HEK293 (cell line): ENCODE results near the gene TEX2.

ENCODE experiments used
- BCL11A ChIP-seq: fragments of 450-650 bp; formaldehyde crosslinking; IDR thresholded peaks from 2 replicates; pipeline ENCODE4 v1.5.1; 2016; ENCODE audit warnings: low read depth, missing biosample characterization, missing genetic modification characterization
- EGR2 ChIP-seq: fragments of 450-650 bp; formaldehyde crosslinking; IDR thresholded peaks from 2 replicates; pipeline ENCODE4 v1.5.1; 2016; ENCODE audit warnings: low read depth, missing biosample characterization, missing genetic modification characterization
- FEZF1 ChIP-seq: fragments of 450-650 bp; formaldehyde crosslinking; IDR thresholded peaks from 2 replicates; pipeline ENCODE4 v1.5.1; 2016; ENCODE audit warnings: missing biosample characterization, missing genetic modification characterization
- GLIS2 ChIP-seq: fragments of 450-650 bp; formaldehyde crosslinking; IDR thresholded peaks from 2 replicates; pipeline ENCODE4 v1.5.1; 2016; ENCODE audit warnings: missing biosample characterization, missing genetic modification characterization
- KLF1 ChIP-seq: fragments of 450-650 bp; formaldehyde crosslinking; IDR thresholded peaks from 2 replicates; pipeline ENCODE4 v1.5.1; 2016; ENCODE audit warnings: missing biosample characterization, missing genetic modification characterization
- KLF7 ChIP-seq: fragments of 450-650 bp; formaldehyde crosslinking; IDR thresholded peaks from 2 replicates; pipeline ENCODE4 v1.5.1; 2016; ENCODE audit warnings: missing biosample characterization, missing genetic modification characterization, borderline replicate concordance
- PBX3 ChIP-seq: sonication (generic); formaldehyde crosslinking; IDR thresholded peaks from 2 replicates; pipeline ENCODE4 v1.8.1; 2022; ENCODE audit warnings: mild to moderate bottlenecking, moderate library complexity, missing genetic modification reagents
- PRDM4 ChIP-seq: fragments of 450-650 bp; formaldehyde crosslinking; IDR thresholded peaks from 2 replicates; pipeline ENCODE4 v1.5.1; 2017; ENCODE audit warnings: missing biosample characterization, missing genetic modification characterization
- REPIN1 ChIP-seq: fragments of 450-650 bp; formaldehyde crosslinking; IDR thresholded peaks from 2 replicates; pipeline ENCODE4 v1.5.1; 2017; ENCODE audit warnings: missing biosample characterization, missing genetic modification characterization, low read depth
- SALL2 ChIP-seq: fragments of 450-650 bp; formaldehyde crosslinking; IDR thresholded peaks from 2 replicates; pipeline ENCODE4 v1.5.0; 2017; ENCODE audit warnings: missing biosample characterization, mild to moderate bottlenecking, missing genetic modification characterization, borderline replicate concordance
- ZBTB1 ChIP-seq: fragments of 450-650 bp; formaldehyde crosslinking; IDR thresholded peaks from 2 replicates; pipeline ENCODE4 v1.5.1; 2016; ENCODE audit warnings: missing biosample characterization, missing genetic modification characterization
- ZEB2 ChIP-seq: fragments of 450-650 bp; formaldehyde crosslinking; IDR thresholded peaks from 2 replicates; pipeline ENCODE4 v1.5.1; 2016; ENCODE audit warnings: missing biosample characterization, missing genetic modification characterization
- ZNF132 ChIP-seq: fragments of 450-650 bp; formaldehyde crosslinking; IDR thresholded peaks from 2 replicates; pipeline ENCODE4 v1.5.1; 2017; ENCODE audit warnings: missing biosample characterization, missing genetic modification characterization, borderline replicate concordance
- ZNF248 ChIP-seq: fragments of 450-650 bp; formaldehyde crosslinking; IDR thresholded peaks from 2 replicates; pipeline ENCODE4 v1.5.1; 2017; ENCODE audit warnings: missing biosample characterization, missing genetic modification characterization
- ZNF335 ChIP-seq: fragments of 450-650 bp; formaldehyde crosslinking; conservative IDR thresholded peaks from 2 replicates; pipeline ENCODE4 v1.5.1; 2016; ENCODE audit warnings: missing biosample characterization, missing genetic modification characterization
- ZNF366 ChIP-seq: fragments of 450-650 bp; formaldehyde crosslinking; conservative IDR thresholded peaks from 2 replicates; pipeline ENCODE4 v1.5.1; 2016; ENCODE audit warnings: missing biosample characterization, missing genetic modification characterization
- ZNF404 ChIP-seq: fragments of 450-650 bp; formaldehyde crosslinking; IDR thresholded peaks from 2 replicates; pipeline ENCODE4 v1.5.1; 2017; ENCODE audit warnings: missing biosample characterization, missing genetic modification characterization
- ZNF416 ChIP-seq: fragments of 450-650 bp; formaldehyde crosslinking; IDR thresholded peaks from 2 replicates; pipeline ENCODE4 v1.5.1; 2016; ENCODE audit warnings: missing biosample characterization, missing genetic modification characterization
- ZNF501 ChIP-seq: fragments of 450-650 bp; formaldehyde crosslinking; IDR thresholded peaks from 2 replicates; pipeline ENCODE4 v1.5.1; 2016; ENCODE audit warnings: missing biosample characterization, missing genetic modification characterization
- ZNF510 ChIP-seq: fragments of 450-650 bp; formaldehyde crosslinking; IDR thresholded peaks from 2 replicates; pipeline ENCODE4 v1.5.1; 2018; ENCODE audit warnings: mild to moderate bottlenecking, missing genetic modification characterization, missing biosample characterization; ENCODE audit not compliant: insufficient replicate concordance
- ZNF529 ChIP-seq: fragments of 450-650 bp; formaldehyde crosslinking; IDR thresholded peaks from 2 replicates; pipeline ENCODE4 v1.5.1; 2017; ENCODE audit warnings: missing genetic modification characterization, missing biosample characterization; ENCODE audit not compliant: insufficient replicate concordance
- ZNF571 ChIP-seq: fragments of 450-650 bp; formaldehyde crosslinking; IDR thresholded peaks from 2 replicates; pipeline ENCODE4 v1.5.0; 2017; ENCODE audit warnings: missing biosample characterization, missing genetic modification characterization
- ZNF600 ChIP-seq: fragments of 450-650 bp; formaldehyde crosslinking; IDR thresholded peaks from 2 replicates; pipeline ENCODE4 v1.5.1; 2016; ENCODE audit warnings: missing biosample characterization, missing genetic modification characterization
- ZNF621 ChIP-seq: fragments of 450-650 bp; formaldehyde crosslinking; IDR thresholded peaks from 2 replicates; pipeline ENCODE4 v1.5.1; 2017; ENCODE audit warnings: missing biosample characterization, missing genetic modification characterization
- ZNF768 ChIP-seq: fragments of 450-650 bp; formaldehyde crosslinking; IDR thresholded peaks from 2 replicates; pipeline ENCODE4 v1.5.1; 2018; ENCODE audit warnings: missing biosample characterization, mild to moderate bottlenecking, missing genetic modification characterization
- ZNF785 ChIP-seq: fragments of 450-650 bp; formaldehyde crosslinking; IDR thresholded peaks from 2 replicates; pipeline ENCODE4 v1.5.1; 2016; ENCODE audit warnings: missing biosample characterization, missing genetic modification characterization
- ZSCAN30 ChIP-seq: fragments of 450-650 bp; IDR thresholded peaks from 2 replicates; pipeline ENCODE4 v1.5.1; 2018; ENCODE audit warnings: missing biosample characterization, mild to moderate bottlenecking, missing genetic modification characterization, moderate library complexity
- ZXDB ChIP-seq: fragments of 450-650 bp; formaldehyde crosslinking; IDR thresholded peaks from 2 replicates; pipeline ENCODE4 v1.5.1; 2016; ENCODE audit warnings: missing biosample characterization, missing genetic modification characterization
- TF ChIP-seq, protein P1 (sequence below): fragments of 450-650 bp; formaldehyde crosslinking; optimal IDR thresholded peaks from 2 replicates; pipeline ENCODE3; 2016; ENCODE audit warnings: missing biosample characterization, mild to moderate bottlenecking, missing genetic modification characterization
- TF ChIP-seq, protein P2 (sequence below): fragments of 450-650 bp; formaldehyde crosslinking; IDR thresholded peaks from 2 replicates; pipeline ENCODE4 v1.5.1; 2016; ENCODE audit warnings: missing biosample characterization, missing genetic modification characterization
- TF ChIP-seq, protein P3 (sequence below): fragments of 450-650 bp; IDR thresholded peaks from 2 replicates; pipeline ENCODE4 v1.5.1; 2018; ENCODE audit warnings: missing biosample characterization, missing genetic modification characterization
- TF ChIP-seq, protein P4 (sequence below): fragments of 450-650 bp; formaldehyde crosslinking; IDR thresholded peaks from 2 replicates; pipeline ENCODE4; 2016; ENCODE audit warnings: missing biosample characterization, missing genetic modification characterization

The TEX2 gene

DNA sequence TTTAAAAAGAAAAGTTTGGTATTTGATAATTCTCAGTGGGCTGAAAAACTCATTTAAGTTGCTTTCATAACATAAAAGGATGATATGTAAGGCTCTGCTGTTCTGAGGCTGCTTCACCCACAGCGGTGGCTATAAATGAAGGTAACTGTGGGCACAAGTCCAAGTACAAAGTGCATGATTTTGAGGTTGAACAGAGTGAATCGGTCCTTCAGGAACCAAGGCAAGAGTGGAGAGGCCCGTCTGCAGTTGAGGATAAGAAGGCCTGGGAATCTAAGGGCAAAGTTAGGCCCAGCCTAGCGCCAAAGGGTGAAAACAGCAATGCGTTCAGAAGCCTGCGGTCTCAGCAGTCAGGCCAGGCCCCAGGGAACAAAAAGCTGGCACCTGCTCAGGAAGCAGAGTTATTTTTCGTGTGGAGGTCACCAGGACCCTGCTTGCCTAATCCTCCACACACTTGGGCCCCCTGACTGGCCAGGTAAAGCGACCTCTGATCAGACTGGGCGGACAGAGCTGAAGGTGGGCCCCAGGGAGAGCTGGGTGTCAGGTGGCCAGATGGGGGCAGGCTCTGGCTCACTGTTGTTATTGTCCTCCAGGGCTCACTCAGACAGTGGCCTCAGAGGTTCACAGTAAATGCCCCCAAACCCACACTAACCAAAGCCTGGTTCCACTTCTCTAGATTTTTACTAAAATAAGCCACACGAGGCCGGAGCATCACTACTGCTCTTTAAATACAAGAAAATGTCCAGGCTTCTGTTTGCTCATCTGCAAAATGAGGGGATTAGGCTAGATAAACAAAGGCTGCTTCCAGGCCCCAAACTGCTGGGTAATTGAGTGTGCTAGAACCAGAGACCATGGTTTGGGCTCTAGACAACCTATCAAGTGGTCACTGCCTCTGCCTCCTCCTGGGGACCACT is 46.5 kb downstream of the TEX2 start (continued):
- TF ChIP-seq FEZF1 (tag by site-specific recombination), result no peak
- no peak for TF ChIP-seq PBX3
- TF ChIP-seq REPIN1, result no peak
- TF ChIP-seq ZNF621, result no peak
- TF ChIP-seq ZNF768, result no peak
- TF ChIP-seq, protein P1, sequence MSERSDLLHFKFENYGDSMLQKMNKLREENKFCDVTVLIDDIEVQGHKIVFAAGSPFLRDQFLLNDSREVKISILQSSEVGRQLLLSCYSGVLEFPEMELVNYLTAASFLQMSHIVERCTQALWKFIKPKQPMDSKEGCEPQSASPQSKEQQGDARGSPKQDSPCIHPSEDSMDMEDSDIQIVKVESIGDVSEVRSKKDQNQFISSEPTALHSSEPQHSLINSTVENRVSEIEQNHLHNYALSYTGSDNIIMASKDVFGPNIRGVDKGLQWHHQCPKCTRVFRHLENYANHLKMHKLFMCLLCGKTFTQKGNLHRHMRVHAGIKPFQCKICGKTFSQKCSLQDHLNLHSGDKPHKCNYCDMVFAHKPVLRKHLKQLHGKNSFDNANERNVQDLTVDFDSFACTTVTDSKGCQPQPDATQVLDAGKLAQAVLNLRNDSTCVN (tag by site-specific recombination), result no peak
- TF ChIP-seq ZNF501 (tag by site-specific recombination), result peak; percentile 44; the same call in 1 of the 2 replicates
- TF ChIP-seq ZBTB1 (tag by site-specific recombination), result no peak
- TF ChIP-seq KLF7 (tag by site-specific recombination), result no peak
- TF ChIP-seq ZNF510, result no peak
- peak; percentile 48; the same call in 1 of the 2 replicates for TF ChIP-seq ZNF335 (tag by site-specific recombination)
- TF ChIP-seq ZSCAN30 (tag by site-specific recombination), result no peak
- TF ChIP-seq, protein P2, sequence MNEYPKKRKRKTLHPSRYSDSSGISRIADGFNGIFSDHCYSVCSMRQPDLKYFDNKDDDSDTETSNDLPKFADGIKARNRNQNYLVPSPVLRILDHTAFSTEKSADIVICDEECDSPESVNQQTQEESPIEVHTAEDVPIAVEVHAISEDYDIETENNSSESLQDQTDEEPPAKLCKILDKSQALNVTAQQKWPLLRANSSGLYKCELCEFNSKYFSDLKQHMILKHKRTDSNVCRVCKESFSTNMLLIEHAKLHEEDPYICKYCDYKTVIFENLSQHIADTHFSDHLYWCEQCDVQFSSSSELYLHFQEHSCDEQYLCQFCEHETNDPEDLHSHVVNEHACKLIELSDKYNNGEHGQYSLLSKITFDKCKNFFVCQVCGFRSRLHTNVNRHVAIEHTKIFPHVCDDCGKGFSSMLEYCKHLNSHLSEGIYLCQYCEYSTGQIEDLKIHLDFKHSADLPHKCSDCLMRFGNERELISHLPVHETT (tag by site-specific recombination), result no peak
- TF ChIP-seq ZNF248, result no peak
- no peak for TF ChIP-seq PRDM4 (tag by site-specific recombination)
- peak; percentile 22; the same call in 1 of the 2 replicates for TF ChIP-seq ZNF600 (tag by site-specific recombination)
- TF ChIP-seq GLIS2 (tag by site-specific recombination), result peak; percentile 51
- no peak for TF ChIP-seq ZNF366 (tag by site-specific recombination)
- no peak for TF ChIP-seq ZNF404 (tag by site-specific recombination)
- no peak for TF ChIP-seq ZNF571 (tag by site-specific recombination)
- TF ChIP-seq KLF1 (tag by site-specific recombination), result no peak
- no peak for TF ChIP-seq ZNF132 (tag by site-specific recombination)
- TF ChIP-seq ZNF785 (tag by site-specific recombination), result no peak
- TF ChIP-seq ZEB2 (tag by site-specific recombination), result no peak
- no peak for TF ChIP-seq BCL11A (tag by site-specific recombination)
- TF ChIP-seq EGR2 (tag by site-specific recombination), result no peak
- no peak for TF ChIP-seq ZNF416 (tag by site-specific recombination)
- no peak for TF ChIP-seq SALL2 (tag by site-specific recombination)
- peak; percentile 27; the same call in 1 of the 2 replicates for TF ChIP-seq ZXDB (tag by site-specific recombination)
- TF ChIP-seq ZNF529 (tag by site-specific recombination), result no peak
- TF ChIP-seq, protein P3, sequence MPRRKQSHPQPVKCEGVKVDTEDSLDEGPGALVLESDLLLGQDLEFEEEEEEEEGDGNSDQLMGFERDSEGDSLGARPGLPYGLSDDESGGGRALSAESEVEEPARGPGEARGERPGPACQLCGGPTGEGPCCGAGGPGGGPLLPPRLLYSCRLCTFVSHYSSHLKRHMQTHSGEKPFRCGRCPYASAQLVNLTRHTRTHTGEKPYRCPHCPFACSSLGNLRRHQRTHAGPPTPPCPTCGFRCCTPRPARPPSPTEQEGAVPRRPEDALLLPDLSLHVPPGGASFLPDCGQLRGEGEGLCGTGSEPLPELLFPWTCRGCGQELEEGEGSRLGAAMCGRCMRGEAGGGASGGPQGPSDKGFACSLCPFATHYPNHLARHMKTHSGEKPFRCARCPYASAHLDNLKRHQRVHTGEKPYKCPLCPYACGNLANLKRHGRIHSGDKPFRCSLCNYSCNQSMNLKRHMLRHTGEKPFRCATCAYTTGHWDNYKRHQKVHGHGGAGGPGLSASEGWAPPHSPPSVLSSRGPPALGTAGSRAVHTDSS (tag by site-specific recombination), result no peak
- TF ChIP-seq, protein P4, sequence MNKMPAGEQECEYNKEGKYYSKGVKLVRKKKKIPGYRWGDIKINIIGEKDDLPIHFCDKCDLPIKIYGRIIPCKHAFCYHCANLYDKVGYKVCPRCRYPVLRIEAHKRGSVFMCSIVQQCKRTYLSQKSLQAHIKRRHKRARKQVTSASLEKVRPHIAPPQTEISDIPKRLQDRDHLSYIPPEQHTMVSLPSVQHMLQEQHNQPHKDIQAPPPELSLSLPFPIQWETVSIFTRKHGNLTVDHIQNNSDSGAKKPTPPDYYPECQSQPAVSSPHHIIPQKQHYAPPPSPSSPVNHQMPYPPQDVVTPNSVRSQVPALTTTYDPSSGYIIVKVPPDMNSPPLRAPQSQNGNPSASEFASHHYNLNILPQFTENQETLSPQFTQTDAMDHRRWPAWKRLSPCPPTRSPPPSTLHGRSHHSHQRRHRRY, result no peak
